NCI-H69 (cell line): ENCODE data around the gene OR6C1.
"Not testable (repeated sequence)": the region's sequence is repeated elsewhere in the genome, so short reads cannot be mapped to it uniquely, and the experiment has no call there.

Experiments
- DNase-seq: peaks from one replicate; lab custom pipeline; 2025; lab: John Stamatoyannopoulos, UW

Gene OR6C1

GRCh38 chr12:55314043-55314442, at the start of gene OR6C1:
OR6C1 (plus strand) TSS chr12:55314343; CDS start chr12:55320600, 6,257 bp downstream.
- no peak for DNase-seq

GRCh38 chr12:55280991-55281390, 33.2 kb upstream of the OR6C1 start:
- DNase-seq: no peak

GRCh38 chr12:55289999-55290398, 24.1 kb upstream of the OR6C1 start:
- no peak for DNase-seq

GRCh38 chr12:55296469-55296868, 17.7 kb upstream of the OR6C1 start, which contains the start of gene OR6C6:
OR6C6 (minus strand) TSS chr12:55296569; CDS start chr12:55295232, 1,337 bp downstream.
- DNase-seq: no peak

- no peak for DNase-seq
Measured at GRCh38 chr12:55320201-55320600, 6.1 kb downstream of the OR6C1 start.

- DNase-seq: not testable (repeated sequence)
Measured at GRCh38 chr12:55325801-55326200, 11.7 kb downstream of the OR6C1 start.

- no peak for DNase-seq
Measured at GRCh38 chr12:55330446-55330845, 16.3 kb downstream of the OR6C1 start, which contains the start of gene OR6C3. OR6C3 (plus strand) TSS chr12:55330746; CDS start chr12:55331701, 955 bp downstream.

GRCh38 chr12:55336002-55336401, 21.9 kb downstream of the OR6C1 start:
- DNase-seq: no peak

- not testable (repeated sequence) for DNase-seq
Measured at GRCh38 chr12:55355338-55355737, 41.2 kb downstream of the OR6C1 start.

- DNase-seq: no peak
Measured at GRCh38 chr12:55362675-55363074, 48.5 kb downstream of the OR6C1 start, which contains the start of gene OR6C75. OR6C75 (plus strand) TSS chr12:55362975; CDS start chr12:55365111, 2,136 bp downstream.

GRCh38 chr12:55365086-55365485, 50.9 kb downstream of the OR6C1 start:
- DNase-seq: no peak
